ENCODE results near the gene STAU1.

The STAU1 gene

GRCh38 chr20:49160057-49160929 lies 27.8 kb downstream of the STAU1 start:
- DNase-seq (ENCODE audit: low spot score), result no peak
- no peak for TF ChIP-seq CTCF (IDR thresholded peaks at IDR 0.05; ENCODE audit: borderline replicate concordance, control extremely low read depth, extremely low read depth, insufficient read depth, missing control alignments)
- in situ Hi-C loops (cut with MboI; ENCODE audit: low sequenced_read_pairs, unreplicated experiment), result no loop called here

- no peak for TF ChIP-seq CTCF (IDR thresholded peaks at IDR 0.05; ENCODE audit: borderline replicate concordance, control extremely low read depth, extremely low read depth, insufficient read depth, missing control alignments)
- in situ Hi-C loops (cut with MboI; ENCODE audit: low sequenced_read_pairs, unreplicated experiment), result no loop called here
- DNase-seq (ENCODE audit: low spot score), result no peak
Measured at GRCh38 chr20:49157146-49157545, 31.0 kb downstream of the STAU1 start.

GRCh38 chr20:49156481-49156880 lies 31.7 kb downstream of the STAU1 start:
- in situ Hi-C loops (cut with MboI; ENCODE audit: low sequenced_read_pairs, unreplicated experiment), result no loop called here
- DNase-seq (ENCODE audit: low spot score), result no peak
- no peak for TF ChIP-seq CTCF (IDR thresholded peaks at IDR 0.05; ENCODE audit: borderline replicate concordance, control extremely low read depth, extremely low read depth, insufficient read depth, missing control alignments)

- no peak for DNase-seq (ENCODE audit: low spot score)
- in situ Hi-C loops (cut with MboI; ENCODE audit: low sequenced_read_pairs, unreplicated experiment), result no loop called here
- TF ChIP-seq CTCF (IDR thresholded peaks at IDR 0.05; ENCODE audit: borderline replicate concordance, control extremely low read depth, extremely low read depth, insufficient read depth, missing control alignments), result no peak
Measured at GRCh38 chr20:49151436-49151835, 36.7 kb downstream of the STAU1 start.

- no peak for TF ChIP-seq CTCF (IDR thresholded peaks at IDR 0.05; ENCODE audit: borderline replicate concordance, control extremely low read depth, extremely low read depth, insufficient read depth, missing control alignments)
- DNase-seq (ENCODE audit: low spot score), result no peak
- in situ Hi-C loops (cut with MboI; ENCODE audit: low sequenced_read_pairs, unreplicated experiment), result no loop called here
Measured at GRCh38 chr20:49149281-49150045, 38.7 kb downstream of the STAU1 start.

GRCh38 chr20:49148601-49149000 lies 39.5 kb downstream of the STAU1 start:
- in situ Hi-C loops (cut with MboI; ENCODE audit: low sequenced_read_pairs, unreplicated experiment), result no loop called here
- no peak for TF ChIP-seq CTCF (IDR thresholded peaks at IDR 0.05; ENCODE audit: borderline replicate concordance, control extremely low read depth, extremely low read depth, insufficient read depth, missing control alignments)
- no peak for DNase-seq (ENCODE audit: low spot score)
